GM18517 (cell line): ENCODE measurements around the gene AP3M1.
"Not testable (repeated sequence)": the region's sequence is repeated elsewhere in the genome, so short reads cannot be mapped to it uniquely, and the experiment has no call there.

Experiments used
- ATAC-seq: cut with Tn5 transposase; IDR thresholded peaks from one replicate; pipeline ENCODE4 v1.9.1; 2021; ENCODE audit warnings: mild to moderate bottlenecking, moderate library complexity; ENCODE audit not compliant: unreplicated experiment

AP3M1 gene, protein sequence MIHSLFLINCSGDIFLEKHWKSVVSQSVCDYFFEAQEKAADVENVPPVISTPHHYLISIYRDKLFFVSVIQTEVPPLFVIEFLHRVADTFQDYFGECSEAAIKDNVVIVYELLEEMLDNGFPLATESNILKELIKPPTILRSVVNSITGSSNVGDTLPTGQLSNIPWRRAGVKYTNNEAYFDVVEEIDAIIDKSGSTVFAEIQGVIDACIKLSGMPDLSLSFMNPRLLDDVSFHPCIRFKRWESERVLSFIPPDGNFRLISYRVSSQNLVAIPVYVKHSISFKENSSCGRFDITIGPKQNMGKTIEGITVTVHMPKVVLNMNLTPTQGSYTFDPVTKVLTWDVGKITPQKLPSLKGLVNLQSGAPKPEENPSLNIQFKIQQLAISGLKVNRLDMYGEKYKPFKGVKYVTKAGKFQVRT

DNA sequence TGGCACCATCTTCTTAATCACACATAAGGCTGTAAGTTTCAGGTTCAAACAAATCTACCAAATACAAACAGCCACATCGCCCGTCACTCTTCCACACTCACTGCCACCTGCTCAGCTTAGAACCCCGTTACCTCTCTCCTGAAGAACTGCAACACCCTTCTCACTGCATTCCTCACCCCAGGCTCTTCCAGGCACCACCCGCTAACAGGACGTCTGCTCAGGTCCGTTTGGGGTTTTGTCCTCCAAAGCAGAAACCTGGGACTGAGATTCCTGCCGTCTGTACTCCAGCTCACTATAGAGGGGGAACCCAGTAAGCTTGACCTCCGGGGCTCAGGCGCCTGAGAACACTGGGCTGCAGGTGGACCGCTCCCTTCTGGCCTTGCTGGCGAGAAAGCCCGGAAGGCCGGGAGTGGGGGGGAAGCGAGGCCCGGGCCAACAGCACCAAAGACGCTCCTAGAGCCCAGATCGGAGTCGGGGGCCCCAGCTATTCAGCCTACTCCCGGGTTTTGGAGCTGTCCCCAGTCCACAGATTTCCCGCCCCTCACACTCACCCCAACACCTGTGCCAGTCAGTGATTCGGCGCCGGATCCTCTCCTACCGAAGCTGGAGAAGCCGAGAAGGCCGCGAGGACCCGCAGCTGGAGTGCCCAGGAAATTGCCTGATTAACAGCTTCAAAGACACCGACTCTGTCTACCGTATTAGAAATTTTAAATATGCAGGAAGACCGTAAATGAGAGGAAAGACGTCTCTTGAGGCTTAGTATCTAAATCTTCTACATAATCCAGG lies at the start of gene AP3M1:
AP3M1 (minus strand) TSS at position 625 of the 786 bp plus-strand sequence. CDS start 12,449 bp downstream, outside the sequence.
- peak; percentile 34 for ATAC-seq

DNA sequence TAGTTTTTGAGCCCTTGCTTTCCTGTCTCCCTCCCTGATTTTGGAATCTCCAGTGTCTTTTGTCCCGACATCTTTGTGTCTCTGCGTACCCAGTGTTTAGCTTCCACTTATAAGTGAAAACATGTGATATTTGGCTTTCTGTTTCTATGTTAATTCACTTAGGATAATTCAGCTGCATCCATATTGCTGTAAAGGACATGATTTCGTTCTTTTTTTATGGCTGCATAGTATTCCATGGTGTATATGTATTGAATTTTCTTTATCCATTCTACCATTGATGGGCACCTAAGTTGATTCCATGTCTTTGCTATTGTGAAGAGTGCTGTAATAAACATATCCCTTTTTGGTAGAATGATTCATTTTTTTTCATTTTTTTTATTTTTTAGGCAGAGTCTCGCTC lies 48.7 kb upstream of the AP3M1 start:
- ATAC-seq, result no peak

DNA sequence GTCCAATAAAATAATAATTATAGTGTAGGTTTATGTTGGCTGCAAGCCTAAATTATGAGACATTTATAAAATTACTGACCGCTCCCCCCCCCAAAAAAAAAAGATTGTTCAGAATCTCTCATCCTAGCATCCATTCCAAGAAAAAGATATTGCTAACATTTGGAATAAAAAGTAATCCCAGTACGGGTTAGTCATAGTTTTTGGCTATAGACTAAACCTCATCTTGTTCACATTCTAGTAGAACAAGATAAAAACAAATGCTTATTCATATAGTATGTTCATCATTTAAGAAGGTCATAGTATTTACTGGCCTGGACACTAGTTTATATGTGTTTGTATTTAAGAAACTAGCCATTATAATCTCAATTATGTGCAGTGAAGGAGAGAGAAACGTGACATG lies 44.4 kb upstream of the AP3M1 start:
- no peak for ATAC-seq

DNA sequence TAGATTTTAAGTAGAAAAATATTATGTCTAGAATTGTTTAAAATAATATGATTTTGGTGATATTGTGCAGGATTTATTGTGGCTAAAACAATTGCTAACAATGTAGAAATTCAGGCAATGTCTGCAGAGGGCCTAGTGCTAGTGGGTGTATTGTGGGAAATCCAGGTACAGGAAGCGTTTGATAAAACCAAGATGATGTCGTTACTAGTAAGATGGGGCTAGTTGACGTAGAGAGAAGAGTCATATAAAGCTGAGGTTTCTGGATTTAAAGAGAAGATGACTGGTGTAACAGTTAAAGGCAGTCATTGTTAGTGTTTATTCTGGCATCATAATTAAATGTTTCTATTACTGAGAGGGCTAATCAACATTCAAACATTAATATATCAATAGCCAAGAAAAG lies 43.9 kb upstream of the AP3M1 start:
- no peak for ATAC-seq

DNA sequence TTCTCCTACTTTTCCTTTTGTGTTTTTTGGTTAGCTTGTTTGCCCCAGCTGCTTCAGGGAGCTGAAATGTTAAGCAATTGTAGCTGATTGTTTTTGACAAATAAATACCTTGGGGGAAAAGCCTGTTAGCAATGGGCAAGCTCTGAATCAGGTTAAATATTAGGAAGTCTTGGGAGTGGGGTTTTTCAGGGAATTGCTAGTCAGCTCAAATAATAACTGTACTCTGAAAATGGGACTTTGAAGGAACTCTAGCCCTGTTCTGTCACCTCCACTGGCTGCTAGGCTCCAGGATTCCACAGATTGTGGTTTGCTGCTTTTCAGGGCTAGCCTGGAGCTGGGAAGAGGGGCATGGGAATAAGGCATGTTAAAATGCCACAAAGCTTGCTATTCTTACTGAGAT lies 39.9 kb upstream of the AP3M1 start:
- peak; percentile 29 for ATAC-seq

DNA sequence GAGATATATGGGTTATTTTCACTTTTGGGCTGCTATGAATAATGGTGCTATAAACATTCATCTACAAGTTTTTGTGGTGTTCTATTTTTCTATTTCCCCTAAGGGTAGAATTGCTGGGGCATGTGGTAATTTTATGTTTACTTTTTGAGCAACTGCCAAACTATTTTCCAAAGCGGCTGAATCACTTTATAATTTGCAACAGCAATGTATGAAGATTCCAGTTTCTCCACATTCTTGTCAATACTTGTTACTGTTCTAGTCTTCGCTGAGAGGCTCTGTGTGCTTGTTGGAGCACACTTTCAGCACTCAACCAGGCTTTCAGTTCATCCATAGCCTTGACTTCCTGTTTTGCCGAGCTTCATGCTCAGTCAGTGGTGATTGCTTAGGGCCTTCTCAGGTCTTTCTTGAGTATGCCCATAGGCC lies 39.4 kb upstream of the AP3M1 start:
- peak; percentile 71 for ATAC-seq

DNA sequence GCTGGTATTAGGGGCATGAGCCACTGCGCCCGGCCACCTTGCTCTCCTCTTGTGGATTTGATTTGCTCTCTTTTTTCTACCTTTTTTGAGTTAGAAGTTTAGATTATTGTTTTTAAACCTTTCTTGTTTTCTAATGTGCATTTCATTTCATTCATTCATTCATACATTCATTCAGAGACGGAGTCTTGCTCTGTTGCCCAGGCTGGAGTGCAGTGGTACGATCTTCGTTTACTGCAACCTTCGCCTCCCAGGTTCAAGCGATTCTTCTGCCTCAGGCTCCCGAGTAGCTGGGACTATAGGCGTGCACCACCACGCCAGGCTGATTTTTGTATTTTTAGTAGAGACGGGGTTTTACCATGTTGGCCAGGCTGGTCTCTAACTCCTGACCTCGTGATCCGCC lies 38.0 kb upstream of the AP3M1 start:
- not testable (repeated sequence) for ATAC-seq

DNA sequence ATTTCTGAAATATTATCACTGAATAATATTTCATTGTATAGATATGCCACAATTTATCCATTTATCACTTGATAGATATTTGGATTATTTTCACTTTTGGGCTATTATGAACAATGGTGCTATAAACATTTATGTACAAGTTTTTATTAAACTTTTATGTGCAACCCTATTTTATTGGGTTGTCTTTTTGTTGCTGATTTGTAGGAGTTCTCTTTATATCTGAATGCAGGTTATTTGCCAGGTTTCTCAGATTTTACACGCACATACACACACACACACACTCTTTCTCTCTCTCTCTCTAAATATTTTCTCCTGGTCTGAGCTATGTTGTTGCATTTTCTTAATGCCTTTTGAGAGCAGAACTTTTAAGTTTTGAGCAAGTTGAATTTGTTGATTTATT lies 36.6 kb upstream of the AP3M1 start:
- no peak for ATAC-seq

DNA sequence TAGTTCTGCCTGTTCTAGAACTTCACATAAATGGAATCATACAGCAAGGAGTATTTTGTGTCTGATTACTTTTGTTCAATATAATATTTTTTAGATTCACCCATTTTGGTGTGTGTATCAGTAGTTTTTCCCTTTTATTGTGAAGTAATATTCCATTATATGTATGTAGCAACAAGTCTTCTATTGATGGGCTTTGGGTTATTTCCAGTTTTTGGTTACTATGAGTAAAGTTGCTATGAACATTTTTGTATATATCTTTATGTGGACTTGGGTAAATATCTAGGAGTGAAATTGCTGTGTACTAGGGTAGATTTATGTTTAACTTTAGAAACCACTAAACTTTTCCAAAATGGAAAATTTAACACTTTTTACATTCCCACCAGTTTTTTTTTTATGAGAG lies 36.0 kb upstream of the AP3M1 start:
- ATAC-seq, result no peak

DNA sequence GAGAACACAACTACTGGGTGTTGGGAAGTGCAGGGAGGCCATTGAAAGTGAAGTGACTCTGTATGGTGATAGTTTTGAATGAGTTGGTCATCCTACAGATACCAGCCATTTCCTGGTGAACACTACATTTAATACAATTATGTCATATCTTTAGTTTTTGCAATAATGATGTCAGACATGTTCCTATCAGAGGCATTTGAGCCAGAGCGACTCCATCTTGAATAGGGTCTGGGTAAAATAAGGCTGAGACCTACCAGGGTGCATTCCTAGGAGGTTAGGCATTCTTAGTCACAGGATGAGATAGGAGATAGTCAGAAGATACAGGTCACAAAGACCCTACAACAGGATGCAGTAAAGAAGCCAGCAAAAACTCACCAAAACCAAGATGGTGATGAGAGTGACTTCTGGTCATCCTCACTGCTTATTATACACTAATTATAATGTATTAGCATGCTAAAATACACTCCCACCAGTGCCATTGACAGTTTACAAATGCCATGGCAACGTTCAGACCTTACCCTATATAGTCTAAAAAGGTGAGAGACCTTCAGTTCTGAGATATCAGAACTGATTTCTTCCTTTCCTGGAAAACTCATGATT lies 28.6 kb upstream of the AP3M1 start:
- no peak for ATAC-seq

DNA sequence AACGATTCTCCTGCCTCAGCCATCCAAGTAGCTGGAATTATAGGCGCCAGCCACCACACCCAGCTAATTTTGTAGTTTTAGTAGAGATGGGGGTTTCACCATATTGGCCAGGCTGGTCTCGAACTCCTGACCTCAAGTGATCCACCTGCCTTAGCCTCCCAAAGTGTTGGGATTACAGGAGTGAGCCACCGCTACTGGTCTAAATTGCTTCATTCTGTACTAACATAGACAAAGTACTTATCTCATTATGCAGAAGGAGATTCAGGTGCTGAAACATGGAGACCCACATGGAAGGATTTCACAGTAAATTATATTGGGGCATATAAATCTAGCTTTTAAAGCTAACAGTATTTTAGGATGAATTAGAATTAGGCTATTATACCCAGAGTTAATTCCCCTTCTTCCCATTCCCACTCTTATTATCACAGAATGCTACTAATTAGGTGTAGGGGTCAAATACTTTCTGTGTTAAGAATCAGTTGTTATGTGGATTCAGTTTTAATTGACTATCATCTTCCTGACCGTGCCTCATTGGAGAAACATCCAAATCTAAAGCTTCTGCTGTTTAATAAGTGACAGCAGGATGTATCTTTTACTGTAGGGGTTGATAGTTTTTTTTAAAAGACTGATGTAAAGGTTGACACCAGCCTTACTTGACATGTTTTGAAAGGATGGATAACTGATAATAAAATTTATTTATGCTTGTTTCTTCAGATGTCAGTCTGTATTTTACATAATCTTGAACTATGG lies 27.6 kb upstream of the AP3M1 start:
- no peak for ATAC-seq

DNA sequence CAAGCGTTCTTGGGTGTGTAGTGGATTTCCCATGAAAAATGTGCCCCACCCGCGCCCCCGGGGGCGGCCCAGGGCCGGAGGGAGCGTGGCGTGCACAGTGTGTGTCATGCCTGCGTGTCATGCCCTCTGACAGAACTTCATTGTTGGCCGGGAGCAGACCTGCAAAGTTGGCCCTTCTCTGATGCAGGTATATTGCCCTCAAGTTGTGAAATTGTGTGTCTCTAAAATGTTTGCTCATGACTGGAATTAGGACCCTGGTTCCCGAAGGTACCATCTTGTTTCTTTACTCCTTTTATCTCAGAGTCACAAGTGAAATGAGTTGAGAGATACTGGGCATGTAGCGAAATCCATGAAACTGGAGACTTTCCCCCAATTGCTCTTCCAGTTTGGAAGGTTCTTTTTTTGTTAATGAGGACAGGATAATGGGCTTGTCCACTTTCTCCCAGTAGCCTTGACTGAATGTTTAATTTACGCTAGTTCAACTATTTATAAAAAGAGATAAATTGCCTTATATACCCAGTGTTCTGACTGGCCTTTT lies 26.6 kb upstream of the AP3M1 start:
- ATAC-seq, result no peak

DNA sequence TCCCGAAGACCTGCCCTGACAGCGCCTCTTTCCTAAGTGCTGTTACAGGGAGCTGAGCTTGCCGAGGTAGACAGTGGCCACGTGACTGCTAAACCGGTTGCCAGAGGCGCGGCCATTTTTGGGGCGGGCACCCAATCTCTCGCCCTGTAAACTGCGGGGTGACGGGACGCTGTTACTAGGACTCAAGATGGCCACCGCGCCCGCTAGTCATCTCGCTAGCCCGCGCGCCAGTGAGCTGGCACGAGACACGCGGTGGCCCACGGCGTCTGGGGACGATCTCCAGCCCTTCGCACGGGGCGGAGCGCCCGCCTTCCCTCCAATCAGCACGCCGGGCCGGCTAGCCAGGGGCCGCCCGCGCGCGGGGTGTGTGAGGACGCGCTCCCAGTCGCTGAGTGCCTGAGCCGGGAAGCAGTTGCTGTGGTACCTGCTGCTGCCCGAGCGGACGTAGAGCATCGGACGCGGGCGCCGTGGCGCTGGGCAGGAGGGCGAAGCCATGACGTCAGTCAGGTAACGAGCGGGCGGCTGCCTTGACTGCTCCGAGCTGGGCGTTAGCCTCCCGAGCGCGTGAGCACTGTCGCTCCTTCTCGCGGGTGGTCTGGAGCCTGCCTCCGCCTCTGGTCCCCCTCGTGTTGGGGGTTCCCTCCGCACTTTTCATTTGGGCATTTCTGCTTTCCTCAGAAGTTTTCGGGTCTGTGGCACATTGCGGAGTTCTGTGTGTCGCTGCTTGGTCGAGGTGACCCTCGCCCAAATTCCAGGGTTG lies 25.9 kb upstream of the AP3M1 start:
- peak; percentile 93 for ATAC-seq

DNA sequence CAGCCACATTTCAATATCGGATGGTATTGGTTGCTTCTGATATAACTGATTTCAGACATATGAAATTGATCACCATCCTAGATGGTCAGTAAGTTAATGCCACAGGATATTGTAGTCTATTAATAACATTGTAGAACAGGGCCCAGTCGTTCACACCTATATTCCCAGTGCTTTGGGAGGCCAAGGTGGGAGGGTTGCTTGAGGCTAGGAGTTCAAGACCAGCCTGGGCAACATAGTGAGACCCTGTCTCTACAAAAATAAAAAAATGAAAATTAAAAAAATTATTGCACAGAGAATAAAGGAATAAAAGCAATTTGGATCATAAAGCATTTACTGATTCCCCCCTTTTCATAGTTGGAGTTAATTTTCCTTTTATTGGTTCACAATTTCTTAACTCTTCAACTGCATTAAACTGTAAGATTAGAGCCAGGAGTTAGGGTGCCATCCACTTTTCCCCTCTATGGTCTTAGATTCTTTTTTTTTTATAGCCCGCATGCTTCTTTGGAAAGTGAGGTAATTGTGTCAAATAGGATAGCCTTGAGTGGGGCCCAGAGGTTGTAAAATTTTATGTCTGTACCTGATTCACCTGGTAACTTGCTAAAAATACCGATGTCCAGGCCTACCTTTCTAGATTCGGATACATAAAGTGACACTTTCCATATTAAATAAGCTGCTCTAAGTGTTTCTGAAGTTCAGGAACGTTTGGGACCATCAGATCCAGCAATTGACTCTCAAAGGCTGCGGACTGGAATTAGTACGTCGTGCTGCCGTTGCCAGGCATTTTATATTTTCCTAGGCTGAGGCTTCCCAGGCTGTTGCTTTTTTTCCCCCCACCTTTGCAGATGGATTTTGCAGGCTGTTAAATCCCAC lies 25.1 kb upstream of the AP3M1 start:
- ATAC-seq, result no peak

DNA sequence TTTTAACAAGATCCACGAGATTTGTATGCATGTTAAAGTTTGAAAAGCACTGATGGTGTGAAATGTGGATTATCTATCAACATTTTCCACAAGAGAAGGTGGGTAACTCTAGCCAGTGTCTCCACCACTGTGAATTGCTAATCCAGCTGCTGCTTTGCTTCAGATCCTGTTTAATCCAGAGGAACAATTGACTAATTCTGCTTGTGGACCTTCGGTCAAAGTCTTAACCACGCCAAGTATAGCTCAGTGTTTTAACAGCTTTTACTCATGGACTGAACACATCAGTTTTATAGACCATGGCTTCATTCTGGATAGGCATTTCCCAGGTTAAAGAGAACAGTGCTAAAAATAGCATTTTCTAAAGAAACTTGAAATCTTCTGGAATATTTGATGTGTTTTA lies 23.9 kb upstream of the AP3M1 start:
- no peak for ATAC-seq

DNA sequence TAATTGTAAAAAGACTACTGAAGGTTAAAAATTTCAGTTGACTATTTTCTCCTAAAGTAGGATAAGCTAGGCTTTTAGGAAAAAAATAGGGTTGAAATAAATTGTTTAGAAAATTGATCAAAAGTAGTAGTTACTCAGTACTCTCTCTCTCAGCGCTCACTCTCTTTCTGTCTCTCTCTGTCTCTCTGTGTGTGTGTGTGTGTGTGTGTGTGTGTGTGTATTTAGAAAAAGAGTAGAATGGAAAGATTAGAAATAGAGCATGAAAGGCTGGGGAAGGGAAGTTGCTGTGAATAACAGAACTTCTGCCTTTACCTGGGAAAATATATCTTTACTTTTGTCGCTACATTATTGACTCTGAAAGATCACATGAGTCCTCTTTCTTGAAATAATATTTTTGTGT lies 21.0 kb upstream of the AP3M1 start:
- ATAC-seq, result no peak

DNA sequence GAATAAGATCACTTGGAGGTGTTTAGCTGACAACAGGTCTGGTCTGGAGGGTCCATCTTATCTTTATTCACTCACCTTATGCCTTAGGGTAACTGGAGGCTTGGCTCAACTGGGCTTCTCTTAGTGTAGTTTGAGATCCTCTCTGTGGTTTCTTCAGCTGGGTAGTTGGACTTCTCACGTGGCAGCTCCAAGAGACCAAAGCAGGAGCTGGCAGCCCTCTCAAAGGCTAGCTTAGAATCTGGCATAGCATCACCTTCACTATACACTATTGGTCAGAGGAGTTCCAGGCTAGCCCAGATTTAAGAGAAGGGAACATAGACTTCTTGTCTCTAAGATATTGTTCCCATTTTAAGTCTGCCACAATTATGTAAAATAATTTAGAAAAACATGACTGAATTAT lies 16.8 kb upstream of the AP3M1 start:
- ATAC-seq, result no peak

DNA sequence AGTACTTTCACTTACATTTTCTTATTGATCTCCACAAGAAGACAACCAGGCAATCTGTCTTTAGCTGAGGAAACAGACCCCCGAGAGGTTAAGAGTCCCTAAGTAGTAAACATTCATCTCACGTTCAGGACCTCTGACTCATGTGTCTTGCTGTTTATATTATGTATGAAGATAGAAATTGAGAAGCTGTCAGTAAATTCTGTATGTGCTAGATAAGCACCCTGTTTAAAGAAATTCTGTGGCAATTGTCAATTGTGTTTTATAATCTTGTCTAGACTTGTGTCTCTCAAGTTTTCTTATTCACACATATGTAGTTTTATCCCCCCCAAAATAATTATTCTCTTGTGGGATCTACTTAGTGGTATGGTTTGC lies 14.9 kb upstream of the AP3M1 start:
- ATAC-seq, result no peak
